Neural cell (in vitro differentiated cells): Measurements from ENCODE around the gene ESYT3. TPM values are rescaled to one million over a fixed set of nuclear protein-coding genes. Genes with fewer than 3 reads are reported as not detected.

Experiments used
- H2AFZ ChIP-seq: fragments of 200-600, 300-800 bp; sonication (generic), shearing (Covaris generic); 2 replicates; pipeline ENCODE4 v1.6.0; 2014; ENCODE audit warnings: low read depth, mild to moderate bottlenecking, antibody characterized with exemption, low read length, moderate library complexity
- H3F3A ChIP-seq: fragments of 200-600 bp; shearing (Covaris generic); 2 replicates; pipeline ENCODE4 v1.6.1; 2016; ENCODE audit warnings: mild to moderate bottlenecking, moderate library complexity, mixed read lengths, antibody characterized with exemption, low read length; ENCODE audit not compliant: insufficient read depth, poor library complexity, severe bottlenecking
- H3K27ac ChIP-seq: fragments of 200-600, 300-800 bp; sonication (generic), shearing (Covaris generic); 2 replicates; pipeline ENCODE4 v1.5.1; 2014; ENCODE audit warnings: mild to moderate bottlenecking, low read length, moderate library complexity
- H3K27me3 ChIP-seq: fragments of 300-800, 200-600 bp; sonication (generic), shearing (Covaris generic); 2 replicates; pipeline ENCODE4 v1.6.0; 2014; ENCODE audit warnings: mild to moderate bottlenecking, low read depth, low read length, moderate library complexity; ENCODE audit not compliant: insufficient read depth
- H3K36me3 ChIP-seq: fragments of 300-800, 200-600 bp; sonication (generic), shearing (Covaris generic); 2 replicates; pipeline ENCODE4 v1.5.1; 2014; ENCODE audit warnings: mild to moderate bottlenecking, antibody characterized with exemption, low read length, moderate library complexity; ENCODE audit not compliant: insufficient read depth
- H3K4me2 ChIP-seq: fragments of 300-800, 200-600 bp; sonication (generic), shearing (Covaris generic); 2 replicates; pipeline ENCODE4 v1.6.0; 2014; ENCODE audit warnings: mild to moderate bottlenecking, low read length
- H3K4me3 ChIP-seq: fragments of 300-800, 200-600 bp; sonication (generic), shearing (Covaris generic); 2 replicates; pipeline ENCODE4 v1.5.1; 2014; ENCODE audit warnings: mild to moderate bottlenecking, low read length, moderate library complexity
- H3K79me2 ChIP-seq: fragments of 200-600 bp; shearing (Covaris generic); replicated peaks from 2 replicates; pipeline ENCODE4 v1.6.0; 2014; ENCODE audit warnings: mild to moderate bottlenecking, low read length, moderate library complexity; ENCODE audit not compliant: insufficient read depth
- H3K9ac ChIP-seq: fragments of 300-800, 200-600 bp; sonication (generic), shearing (Covaris generic); 2 replicates; pipeline ENCODE4 v1.6.1; 2016; ENCODE audit warnings: mild to moderate bottlenecking, low read length, mixed read lengths
- H3K9me2 ChIP-seq: fragments of 200-600 bp; shearing (Covaris generic); 2 replicates; pipeline ENCODE4 v1.6.1; 2016; ENCODE audit warnings: mild to moderate bottlenecking, low read length, mixed read lengths; ENCODE audit not compliant: insufficient read depth
- H3K9me3 ChIP-seq: fragments of 200-600, 300-800 bp; sonication (generic), shearing (Covaris generic); 2 replicates; pipeline ENCODE4 v1.6.1; 2016; ENCODE audit warnings: mild to moderate bottlenecking, mixed run types, low read length, moderate library complexity, mixed read lengths
- H4K20me1 ChIP-seq: fragments of 200-600 bp; shearing (Covaris generic); 2 replicates; pipeline ENCODE4 v1.6.1; 2016; ENCODE audit warnings: mild to moderate bottlenecking, mixed run types; ENCODE audit not compliant: insufficient read depth
- EP300 ChIP-seq: fragments of 450-650 bp; conservative IDR thresholded peaks from 2 replicates; pipeline ENCODE4 v1.6.1; 2014; ENCODE audit warnings: antibody characterized with exemption, mild to moderate bottlenecking, moderate library complexity; ENCODE audit not compliant: poor library complexity, severe bottlenecking
- EZH2 ChIP-seq: fragments of 200-600, 300-800 bp; shearing (Covaris generic), sonication (generic); IDR thresholded peaks from 2 replicates; pipeline ENCODE4 v1.6.1; 2014; ENCODE audit warnings: antibody characterized with exemption, low read length, borderline replicate concordance, mild to moderate bottlenecking; ENCODE audit not compliant: insufficient read depth, poor library complexity, severe bottlenecking
- MXI1 ChIP-seq: fragments of 450-650 bp; conservative IDR thresholded peaks from 2 replicates; pipeline ENCODE4 v1.6.1; 2014; ENCODE audit warnings: antibody characterized with exemption, mild to moderate bottlenecking; ENCODE audit not compliant: poor library complexity, severe bottlenecking
- POLR2AphosphoS5 ChIP-seq: IDR thresholded peaks from 2 replicates; pipeline ENCODE4 v1.6.1; 2012
- RAD21 ChIP-seq: fragments of 450-650 bp; conservative IDR thresholded peaks from 2 replicates; pipeline ENCODE4 v1.6.1; 2014; ENCODE audit warnings: antibody characterized with exemption, mild to moderate bottlenecking, moderate library complexity
- SMC3 ChIP-seq: fragments of 450-650 bp; conservative IDR thresholded peaks from 2 replicates; pipeline ENCODE4 v1.6.1; 2014; ENCODE audit warnings: antibody characterized with exemption, mild to moderate bottlenecking, moderate library complexity; ENCODE audit not compliant: poor library complexity
- TAF1 ChIP-seq: IDR thresholded peaks from 2 replicates; pipeline ENCODE4 v1.6.1; 2012; ENCODE audit warnings: low read depth
- polyA plus RNA-seq: library from polyadenylated mRNA; depleted of rRNA; stranded (reverse); fragments of >200 nt; gene quantifications from 2 replicates; pipeline ENCODE4 v1.2.3, GENCODE V29; 2014
- TF ChIP-seq, protein P1 (sequence below): IDR thresholded peaks from 2 replicates; pipeline ENCODE4 v1.6.1; 2012; ENCODE audit warnings: borderline replicate concordance
- TF ChIP-seq, protein P2 (sequence below): fragments of 450-650 bp; IDR thresholded peaks from 2 replicates; pipeline ENCODE4 v1.5.1; 2014; ENCODE audit warnings: antibody characterized with exemption, mild to moderate bottlenecking, moderate library complexity; ENCODE audit not compliant: poor library complexity, severe bottlenecking

Gene ESYT3
- polyA plus RNA-seq, 1 donor from 2014 or later: 0.33 TPM

DNA sequence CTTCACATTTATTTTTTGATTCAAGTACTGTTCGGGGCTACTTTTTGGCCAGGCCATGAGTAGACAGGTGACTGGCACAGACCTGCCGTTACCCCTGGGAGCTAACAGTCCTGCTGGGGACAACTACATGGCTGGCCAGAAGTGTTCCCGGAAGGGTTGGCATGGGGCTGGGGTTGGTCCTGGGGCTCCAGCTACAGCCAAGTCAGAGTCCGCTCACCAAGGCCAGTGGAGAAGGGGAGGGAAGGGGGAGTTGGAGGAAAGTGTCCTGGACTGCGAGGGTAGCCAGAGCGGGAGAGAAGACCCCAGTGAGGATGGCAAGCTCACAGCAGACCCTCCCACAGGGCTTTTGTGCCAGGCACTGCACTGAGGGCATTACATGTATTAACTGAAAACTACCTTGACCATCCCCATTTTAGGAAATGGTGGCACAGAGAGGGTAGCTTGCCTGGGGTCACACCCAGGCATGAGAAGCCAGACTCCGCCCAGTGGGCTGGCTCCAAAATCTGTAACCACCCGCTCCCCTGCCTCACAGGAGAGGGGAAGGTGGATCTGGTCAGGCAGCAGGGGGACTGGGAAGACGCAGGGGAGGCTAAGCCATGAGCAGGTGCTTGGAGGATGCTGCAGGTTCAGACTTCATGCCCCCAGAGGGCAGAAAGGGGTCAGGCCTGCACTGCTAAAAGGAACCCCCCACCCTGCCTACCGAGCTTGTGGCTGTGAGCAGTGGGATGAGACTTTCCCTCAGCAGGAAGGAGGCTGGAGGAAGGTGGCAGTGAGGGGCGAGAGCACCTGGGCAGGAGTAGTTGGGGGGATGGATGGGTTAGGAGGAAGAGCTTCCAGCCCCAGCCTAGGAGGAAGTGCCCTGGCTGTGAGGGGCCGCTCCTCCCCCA is 38.3 kb upstream of the ESYT3 start:
- H3K27ac ChIP-seq: no peak overlapping the region

DNA sequence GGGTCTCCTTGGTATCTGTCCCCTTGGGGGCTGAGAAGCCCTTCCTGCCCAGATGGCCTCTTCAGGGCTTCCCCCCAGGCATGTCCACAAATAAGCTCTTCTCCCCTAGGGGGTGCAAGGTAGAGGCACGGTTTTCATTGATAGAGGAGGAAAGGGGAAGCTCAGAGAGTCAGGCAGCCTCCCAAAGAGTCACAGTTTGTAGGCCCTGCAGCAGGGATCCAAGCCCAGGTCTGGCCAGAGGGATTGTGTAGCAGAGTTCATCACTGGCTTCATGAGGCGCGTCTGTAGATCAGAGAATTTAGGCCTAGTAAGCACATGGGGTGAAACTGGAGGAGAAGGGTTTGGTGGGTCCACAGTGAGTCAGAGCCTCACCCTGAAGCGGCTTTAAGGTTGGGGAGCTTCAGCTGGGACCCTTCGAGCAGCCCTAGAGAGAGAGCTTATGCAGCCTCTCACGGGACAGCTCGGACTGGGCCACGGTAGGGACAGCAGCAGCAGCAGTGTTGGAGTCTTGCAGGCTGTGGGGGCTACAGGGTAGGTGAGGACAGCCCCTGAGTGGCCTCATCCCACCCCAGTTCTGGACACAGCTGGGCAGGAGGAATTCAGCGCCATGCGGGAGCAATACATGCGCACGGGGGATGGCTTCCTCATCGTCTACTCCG is 37.5 kb upstream of the ESYT3 start:
- no peak overlapping the region for H3K9ac ChIP-seq
- H2AFZ ChIP-seq: no peak overlapping the region
- H3F3A ChIP-seq: no peaks in the 10 kb centered on the region
- H4K20me1 ChIP-seq: peaks cover 3% of the 10 kb centered on the region
- TF ChIP-seq, protein P1, sequence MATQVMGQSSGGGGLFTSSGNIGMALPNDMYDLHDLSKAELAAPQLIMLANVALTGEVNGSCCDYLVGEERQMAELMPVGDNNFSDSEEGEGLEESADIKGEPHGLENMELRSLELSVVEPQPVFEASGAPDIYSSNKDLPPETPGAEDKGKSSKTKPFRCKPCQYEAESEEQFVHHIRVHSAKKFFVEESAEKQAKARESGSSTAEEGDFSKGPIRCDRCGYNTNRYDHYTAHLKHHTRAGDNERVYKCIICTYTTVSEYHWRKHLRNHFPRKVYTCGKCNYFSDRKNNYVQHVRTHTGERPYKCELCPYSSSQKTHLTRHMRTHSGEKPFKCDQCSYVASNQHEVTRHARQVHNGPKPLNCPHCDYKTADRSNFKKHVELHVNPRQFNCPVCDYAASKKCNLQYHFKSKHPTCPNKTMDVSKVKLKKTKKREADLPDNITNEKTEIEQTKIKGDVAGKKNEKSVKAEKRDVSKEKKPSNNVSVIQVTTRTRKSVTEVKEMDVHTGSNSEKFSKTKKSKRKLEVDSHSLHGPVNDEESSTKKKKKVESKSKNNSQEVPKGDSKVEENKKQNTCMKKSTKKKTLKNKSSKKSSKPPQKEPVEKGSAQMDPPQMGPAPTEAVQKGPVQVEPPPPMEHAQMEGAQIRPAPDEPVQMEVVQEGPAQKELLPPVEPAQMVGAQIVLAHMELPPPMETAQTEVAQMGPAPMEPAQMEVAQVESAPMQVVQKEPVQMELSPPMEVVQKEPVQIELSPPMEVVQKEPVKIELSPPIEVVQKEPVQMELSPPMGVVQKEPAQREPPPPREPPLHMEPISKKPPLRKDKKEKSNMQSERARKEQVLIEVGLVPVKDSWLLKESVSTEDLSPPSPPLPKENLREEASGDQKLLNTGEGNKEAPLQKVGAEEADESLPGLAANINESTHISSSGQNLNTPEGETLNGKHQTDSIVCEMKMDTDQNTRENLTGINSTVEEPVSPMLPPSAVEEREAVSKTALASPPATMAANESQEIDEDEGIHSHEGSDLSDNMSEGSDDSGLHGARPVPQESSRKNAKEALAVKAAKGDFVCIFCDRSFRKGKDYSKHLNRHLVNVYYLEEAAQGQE: no peak
- no peak for TF ChIP-seq TAF1
- H3K36me3 ChIP-seq: peaks cover 7% of the 10 kb centered on the region
- H3K79me2 ChIP-seq: no peaks in the 10 kb centered on the region
- no peaks in the 10 kb centered on the region for H3K27me3 ChIP-seq
- no peaks in the 10 kb centered on the region for H3K9me2 ChIP-seq
- no peaks in the 10 kb centered on the region for H3K9me3 ChIP-seq
- H3K27ac ChIP-seq: no peak overlapping the region
- H3K4me3 ChIP-seq: no peak overlapping the region
- no peak overlapping the region for H3K4me2 ChIP-seq

More for the DNA sequence above, 38.3 kb upstream of the ESYT3 start:
- Histone ChIP-seq H3K36me3 (no peaks in the 10 kb centered on the region), H3K4me2 (no peak overlapping the region), H3K9me2 (no peaks in the 10 kb centered on the region), H2AFZ (no peak overlapping the region), H3K79me2 (no peaks in the 10 kb centered on the region), H4K20me1 (peaks cover 3% of the 10 kb centered on the region), H3K9me3 (no peaks in the 10 kb centered on the region), H3K9ac (no peak overlapping the region), H3F3A (no peaks in the 10 kb centered on the region), H3K4me3 (no peak overlapping the region), H3K27me3 (no peaks in the 10 kb centered on the region)
- TF ChIP-seq EP300: no peak
- no peak for TF ChIP-seq RAD21
- TF ChIP-seq, protein P1: no peak
- TF ChIP-seq POLR2AphosphoS5: no peak
- TF ChIP-seq SMC3: no peak
- no peak for TF ChIP-seq MXI1
- TF ChIP-seq TAF1: no peak
- TF ChIP-seq, protein P2, sequence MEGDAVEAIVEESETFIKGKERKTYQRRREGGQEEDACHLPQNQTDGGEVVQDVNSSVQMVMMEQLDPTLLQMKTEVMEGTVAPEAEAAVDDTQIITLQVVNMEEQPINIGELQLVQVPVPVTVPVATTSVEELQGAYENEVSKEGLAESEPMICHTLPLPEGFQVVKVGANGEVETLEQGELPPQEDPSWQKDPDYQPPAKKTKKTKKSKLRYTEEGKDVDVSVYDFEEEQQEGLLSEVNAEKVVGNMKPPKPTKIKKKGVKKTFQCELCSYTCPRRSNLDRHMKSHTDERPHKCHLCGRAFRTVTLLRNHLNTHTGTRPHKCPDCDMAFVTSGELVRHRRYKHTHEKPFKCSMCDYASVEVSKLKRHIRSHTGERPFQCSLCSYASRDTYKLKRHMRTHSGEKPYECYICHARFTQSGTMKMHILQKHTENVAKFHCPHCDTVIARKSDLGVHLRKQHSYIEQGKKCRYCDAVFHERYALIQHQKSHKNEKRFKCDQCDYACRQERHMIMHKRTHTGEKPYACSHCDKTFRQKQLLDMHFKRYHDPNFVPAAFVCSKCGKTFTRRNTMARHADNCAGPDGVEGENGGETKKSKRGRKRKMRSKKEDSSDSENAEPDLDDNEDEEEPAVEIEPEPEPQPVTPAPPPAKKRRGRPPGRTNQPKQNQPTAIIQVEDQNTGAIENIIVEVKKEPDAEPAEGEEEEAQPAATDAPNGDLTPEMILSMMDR: no peak
- no peak for TF ChIP-seq EZH2
